Stimulated activated CD8-positive, alpha-beta memory T cell treated with anti-CD3 and anti-CD28 coated beads, Interleukin-12 subunit alpha, Interleukin-12 subunit beta, amount 100 ng/mL, for 1 hour (primary cell): ENCODE data around the gene FBXL17.
"Not testable (repeated sequence)": the region's sequence is repeated elsewhere in the genome, so short reads cannot be mapped to it uniquely, and the experiment has no call there.

Source experiments
- DNase-seq: peaks from one replicate; pipeline ENCODE4 v3.0.0-alpha.2; 2020; ENCODE audit warnings: low read depth

The FBXL17 gene

DNA sequence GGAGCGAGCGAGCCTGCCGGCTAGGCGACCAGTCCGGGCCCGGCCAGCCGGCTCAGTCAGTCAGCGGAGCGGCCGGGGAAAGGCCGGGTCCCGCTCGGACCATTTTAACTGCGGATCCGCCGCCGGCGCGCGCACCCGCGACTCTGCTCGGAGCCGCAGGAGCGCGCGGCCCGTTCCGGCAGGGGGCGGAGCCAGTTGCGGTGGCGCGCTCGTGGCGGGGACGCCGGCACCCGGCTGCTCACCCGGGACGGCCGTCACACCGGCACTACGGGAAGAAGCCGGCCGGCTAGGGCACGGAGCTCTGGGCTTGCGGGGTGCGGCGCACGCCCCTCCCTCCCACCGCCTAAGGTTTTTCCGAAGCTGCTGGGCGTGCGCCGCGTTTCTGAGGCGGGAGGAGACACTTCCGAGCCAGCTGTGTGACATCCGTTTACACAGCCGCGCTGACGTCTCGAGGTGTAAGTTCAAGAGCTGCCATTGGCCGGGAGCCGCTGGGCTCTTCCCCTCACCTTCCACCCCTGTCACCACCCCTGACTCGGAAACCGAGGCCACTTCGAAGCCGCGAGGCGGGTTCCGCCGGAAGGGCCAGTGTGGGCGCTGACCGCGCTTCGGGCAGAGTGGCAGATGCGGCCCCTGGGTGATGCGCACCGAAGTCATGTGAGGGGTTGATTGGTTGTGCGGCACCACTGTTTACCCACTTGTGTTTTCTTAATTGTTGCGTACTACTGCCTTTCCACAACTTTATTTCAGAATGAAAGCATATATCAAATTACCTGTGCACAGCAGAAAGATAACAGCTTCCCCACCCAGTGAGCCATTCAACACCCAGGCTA lies at the start of gene FBXL17:
Gene FBXL17 (minus strand): TSS at position 145 of the 830 bp plus-strand sequence.
- peak; percentile 80 for DNase-seq

- no peak for DNase-seq
Measured at GRCh38 chr5:108430931-108431608, 49.2 kb upstream of the FBXL17 start.

- DNase-seq, result no peak
Measured at GRCh38 chr5:108421713-108422112, 39.8 kb upstream of the FBXL17 start.

GRCh38 chr5:108420755-108421154 lies 38.9 kb upstream of the FBXL17 start:
- no peak for DNase-seq

GRCh38 chr5:108420158-108420557 lies 38.3 kb upstream of the FBXL17 start:
- DNase-seq, result no peak

DNA sequence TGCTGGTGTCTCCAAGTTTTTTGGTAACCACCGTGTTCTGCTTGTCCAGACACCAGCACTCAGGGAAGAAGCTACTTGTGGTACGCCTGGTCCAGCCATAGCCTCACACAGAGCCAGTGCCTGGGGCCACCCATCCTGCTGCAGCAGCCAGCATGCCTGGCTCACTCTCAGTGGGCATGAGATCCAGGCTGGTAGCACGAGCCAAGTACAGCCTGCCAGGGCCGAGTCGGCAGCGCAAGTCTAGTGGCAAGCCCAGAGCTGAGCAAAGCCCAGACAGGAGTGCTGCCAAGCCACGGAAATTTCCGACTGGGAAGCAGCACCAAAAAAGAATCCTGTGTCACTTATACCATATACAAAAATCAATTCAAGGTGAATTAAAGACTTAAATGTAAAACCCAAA lies 36.3 kb upstream of the FBXL17 start:
- DNase-seq, result no peak

DNA sequence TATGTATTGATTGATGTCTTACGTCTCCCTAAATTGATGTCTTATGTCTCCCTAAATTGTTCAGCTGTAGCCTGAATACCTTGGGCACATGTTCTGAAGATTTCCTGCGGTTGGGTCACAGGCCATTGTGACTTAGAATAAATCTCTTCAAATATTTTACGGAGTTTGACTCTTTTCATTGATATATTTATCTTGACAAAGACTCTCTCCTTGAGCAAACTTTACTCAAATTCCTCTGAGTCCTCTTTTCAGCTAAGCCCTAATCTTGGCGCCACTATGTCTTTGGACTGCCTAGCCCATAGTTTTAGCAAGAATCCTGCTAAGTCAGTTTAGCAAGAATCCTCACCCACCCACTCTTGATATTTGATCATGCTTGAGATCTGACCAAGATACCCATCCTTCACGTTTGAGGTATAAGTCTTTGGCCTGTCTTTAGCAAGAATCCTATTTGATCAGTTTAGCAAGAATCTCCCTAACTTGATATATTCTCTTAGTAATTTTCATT lies 35.3 kb upstream of the FBXL17 start:
- DNase-seq, result no peak

- DNase-seq, result no peak
Measured at GRCh38 chr5:108415726-108416125, 33.8 kb upstream of the FBXL17 start.

- DNase-seq, result no peak
Measured at GRCh38 chr5:108409786-108410185, 27.9 kb upstream of the FBXL17 start.

- DNase-seq, result not testable (repeated sequence)
Measured at GRCh38 chr5:108405201-108405600, 23.3 kb upstream of the FBXL17 start.

GRCh38 chr5:108398964-108399363 lies 17.1 kb upstream of the FBXL17 start:
- DNase-seq, result no peak

- not testable (repeated sequence) for DNase-seq
Measured at GRCh38 chr5:108396837-108397236, 14.9 kb upstream of the FBXL17 start.

DNA sequence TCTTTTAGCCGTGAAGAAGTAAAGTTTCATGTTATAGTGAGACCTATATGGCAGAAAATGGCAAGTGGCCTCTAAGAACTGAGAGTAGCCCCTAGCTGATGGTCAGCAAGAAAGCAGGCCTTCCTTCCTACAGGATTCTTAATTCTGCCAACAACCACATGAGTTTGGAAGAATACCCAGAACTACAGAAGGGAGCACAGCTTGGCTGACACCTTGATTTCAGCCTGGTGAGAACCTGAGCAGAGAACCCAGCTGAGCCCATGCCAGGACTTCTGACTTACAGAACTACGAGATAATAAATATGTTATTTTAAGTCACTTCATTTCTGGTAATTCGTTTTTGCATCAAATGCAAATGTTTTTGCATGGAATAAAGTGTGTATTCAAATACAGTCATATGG lies 5.9 kb upstream of the FBXL17 start:
- no peak for DNase-seq

DNA sequence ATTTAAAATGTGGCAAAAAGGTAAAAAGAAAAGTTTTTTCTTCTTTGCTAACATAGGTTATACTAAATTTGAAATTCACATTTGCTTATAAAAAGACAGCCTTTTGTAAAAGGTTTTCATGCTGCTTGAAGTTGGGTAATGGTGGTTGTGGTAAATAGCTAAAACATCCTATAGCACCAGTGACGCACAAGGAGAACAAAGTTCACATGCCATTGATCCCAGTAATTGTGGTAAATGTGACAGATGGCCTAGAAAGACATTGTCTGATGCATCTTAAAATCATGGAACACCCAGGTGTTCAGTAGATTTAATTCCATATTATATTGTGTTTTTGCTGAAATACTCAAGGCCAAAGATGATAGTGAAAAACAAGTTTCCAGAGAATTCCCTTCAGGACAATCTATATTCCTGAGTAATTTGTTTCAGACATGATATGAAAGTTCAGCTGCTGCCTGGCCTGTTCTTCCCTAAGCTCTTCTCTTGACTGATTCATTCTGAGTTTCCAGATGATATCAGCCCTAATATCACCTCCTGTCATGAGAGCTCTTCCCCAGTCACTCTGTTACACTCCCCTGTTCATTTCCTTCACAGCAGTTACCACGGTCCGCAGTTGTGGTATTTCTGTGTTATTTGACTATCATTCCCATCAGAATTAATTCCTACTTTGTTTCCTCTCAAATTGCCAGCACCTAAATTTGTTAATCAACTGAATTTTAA lies 4.6 kb upstream of the FBXL17 start:
- DNase-seq, result no peak

- DNase-seq, result no peak
Measured at GRCh38 chr5:108384741-108385140, 2.8 kb upstream of the FBXL17 start.

DNA sequence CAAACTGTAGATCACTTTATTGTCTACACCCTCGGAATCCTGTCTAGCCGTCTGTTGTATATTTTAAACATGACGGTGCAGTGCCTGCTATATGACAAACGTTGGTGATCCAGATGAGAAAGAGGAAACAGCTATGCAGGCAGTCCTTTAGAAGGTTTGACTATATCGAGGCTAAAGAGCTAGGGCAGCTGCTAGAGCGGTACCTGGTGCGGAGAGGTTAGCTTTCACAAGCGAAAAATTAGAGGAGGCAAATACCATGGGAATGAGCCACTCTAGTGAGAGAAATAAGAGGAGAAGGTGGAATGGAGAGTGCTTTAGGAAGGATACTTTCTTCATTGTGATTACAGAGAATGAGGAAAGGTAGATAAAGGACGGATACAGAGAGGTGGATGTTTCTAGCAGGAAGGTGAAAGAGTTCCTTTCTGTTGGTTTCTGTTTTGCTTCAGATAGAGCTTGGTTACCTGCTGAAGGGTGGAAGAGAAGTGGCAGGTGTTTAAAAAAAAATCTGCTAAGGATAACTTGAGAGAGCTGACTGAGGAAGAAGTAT lies 959 bp upstream of the FBXL17 start:
- no peak for DNase-seq

- peak; percentile 63 for DNase-seq
Measured at GRCh38 chr5:108381350-108381953, 446 bp downstream of the FBXL17 start.

- DNase-seq, result peak; percentile 9
Measured at GRCh38 chr5:108380531-108381349, 1.2 kb downstream of the FBXL17 start.

DNA sequence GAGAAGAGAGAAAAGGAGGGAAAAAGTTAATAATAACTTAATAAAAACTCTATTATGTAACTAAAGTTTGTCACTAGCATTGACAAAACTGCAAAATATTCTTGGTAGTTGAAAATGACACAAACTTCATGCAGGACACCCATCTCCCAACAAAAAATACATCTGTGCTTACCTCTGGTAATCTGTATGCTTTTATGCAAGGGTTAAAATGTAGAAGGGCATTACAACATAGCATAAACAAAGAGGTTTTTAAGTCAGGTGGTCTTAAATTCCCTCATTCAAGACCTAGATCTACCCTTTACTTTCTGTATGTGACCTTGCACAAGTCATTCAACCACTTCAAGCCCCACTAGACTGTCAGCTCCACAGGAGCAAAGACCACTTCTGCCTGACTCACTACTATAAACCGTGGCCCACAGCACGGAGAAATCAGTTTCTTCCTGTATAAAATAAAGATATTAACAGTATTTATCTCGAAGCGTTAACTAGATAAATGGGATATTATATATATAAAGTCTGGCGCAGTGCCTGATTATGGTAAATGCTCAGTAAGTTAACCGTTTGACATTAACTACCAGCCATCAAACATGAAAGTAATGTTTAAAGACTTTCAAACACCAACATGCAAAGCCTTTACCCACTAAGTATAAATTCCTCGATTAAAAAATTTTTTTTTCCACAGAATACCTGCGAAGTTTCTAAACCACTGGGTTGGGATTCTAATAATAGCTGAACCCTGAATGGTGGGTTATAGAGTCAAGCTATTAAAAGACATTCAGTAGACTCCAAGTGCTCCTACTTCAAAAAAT lies 2.0 kb downstream of the FBXL17 start:
- no peak for DNase-seq

DNA sequence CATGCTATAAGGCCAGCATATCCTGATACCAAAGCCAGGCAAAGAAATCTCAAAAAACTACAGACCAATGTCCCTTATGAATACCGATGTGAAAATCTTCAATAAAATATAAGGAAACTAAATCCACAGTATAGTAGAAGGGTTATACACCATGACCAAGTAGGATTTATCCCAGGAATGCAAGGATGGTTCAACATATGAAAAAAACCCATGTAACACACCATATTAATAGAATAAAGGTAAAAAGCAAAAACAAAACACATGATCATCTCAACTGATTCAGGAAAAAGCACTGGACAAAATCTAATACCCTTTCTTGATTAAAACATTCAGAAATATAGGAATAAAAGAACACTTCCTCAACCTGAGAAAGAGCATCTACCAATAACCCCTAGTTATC lies 6.1 kb downstream of the FBXL17 start:
- DNase-seq, result no peak
